Stimulated activated CD8-positive, alpha-beta memory T cell treated with anti-CD3 and anti-CD28 coated beads, Interleukin-15, amount 100 ng/mL, for 24 hours (primary cell): ENCODE results near the gene ZNF878.

ENCODE experiments used
- DNase-seq: peaks from one replicate; pipeline ENCODE4 v3.0.0-alpha.2; 2020; ENCODE audit warnings: low read depth

ZNF878 gene

GRCh38 chr19:12034620-12035019 is 18.1 kb downstream of the ZNF878 start:
- DNase-seq: no peak

- DNase-seq: no peak
Observed at GRCh38 chr19:12034198-12034597, 18.6 kb downstream of the ZNF878 start.

GRCh38 chr19:12015753-12016116 is 37.0 kb downstream of the ZNF878 start:
- no peak for DNase-seq

- no peak for DNase-seq
Observed at GRCh38 chr19:12015015-12015752, 37.6 kb downstream of the ZNF878 start.

GRCh38 chr19:12000152-12000981 is 52.4 kb downstream of the ZNF878 start:
- DNase-seq: no peak

- no peak for DNase-seq
Observed at GRCh38 chr19:11995174-11995573, 57.6 kb downstream of the ZNF878 start.
